GM12892 (cell line): Measurements from ENCODE around the gene PLIN3.
"Not testable (repeated sequence)": the region's sequence is repeated elsewhere in the genome, so short reads cannot be mapped to it uniquely, and the experiment has no call there.

Experiments used
- POLR2A ChIP-seq: IDR thresholded peaks from 2 replicates; pipeline ENCODE4 v1.6.1; 2011; ENCODE audit warnings: low read depth, low read length, control low read depth
- POLR2AphosphoS5 ChIP-seq: IDR thresholded peaks from 2 replicates; pipeline ENCODE4 v1.6.1; 2011; ENCODE audit warnings: low read depth, low read length, control low read depth

DNA sequence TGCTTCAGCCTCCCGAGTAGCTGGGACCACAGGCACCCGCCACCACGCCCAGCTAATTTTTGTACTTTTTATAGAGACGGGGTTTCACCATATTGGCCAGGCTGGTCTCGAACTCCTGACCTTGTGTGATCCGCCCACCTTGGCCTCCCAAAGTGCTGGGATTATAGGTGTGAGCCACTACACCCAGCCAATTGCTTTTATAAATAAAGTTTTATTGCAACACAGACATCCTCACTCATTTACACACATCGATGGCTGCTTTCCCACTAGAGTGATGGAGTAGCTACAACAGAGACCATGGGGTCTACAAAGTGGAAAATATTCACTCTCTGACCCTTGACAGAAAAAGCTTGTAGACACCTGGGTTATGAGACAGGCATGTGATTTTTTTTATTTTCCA, 45.1 kb downstream of the PLIN3 start:
- TF ChIP-seq POLR2A, POLR2AphosphoS5: not testable (repeated sequence)
